Mesothelial cell of epicardium (in vitro differentiated cells): ENCODE data around the gene UFD1. TPM values are rescaled to one million over a fixed set of nuclear protein-coding genes. Genes with fewer than 3 reads are reported as not detected.

Source experiments
- DNase-seq, 2 experiments: peaks; one replicate each; pipeline ENCODE4 v3.0.0; 2021; ENCODE audit warnings: low spot score in 2 of 2; ENCODE audit not compliant: unreplicated experiment in 2 of 2
- H3K27ac Mint-ChIP-seq: 2 replicates; pipeline ENCODE4 v1.8.0; 2021; ENCODE audit warnings: mixed read lengths
- H3K27me3 Mint-ChIP-seq: 2 replicates; pipeline ENCODE4 v1.8.0; 2021; ENCODE audit warnings: low read depth, mixed read lengths
- H3K36me3 Mint-ChIP-seq: 2 replicates; pipeline ENCODE4 v1.8.0; 2021; ENCODE audit warnings: mixed read lengths
- H3K4me1 Mint-ChIP-seq: 2 replicates; pipeline ENCODE4 v1.8.0; 2021; ENCODE audit warnings: mixed read lengths
- H3K4me3 Mint-ChIP-seq: 2 replicates; pipeline ENCODE4 v1.8.0; 2021; ENCODE audit warnings: mild to moderate bottlenecking, moderate library complexity, mixed read lengths
- H3K9me3 Mint-ChIP-seq: 2 replicates; pipeline ENCODE4 v1.8.0; 2021; ENCODE audit warnings: mixed read lengths
- CTCF ChIP-seq: fragments of 200-600 bp; sonication (generic); IDR thresholded peaks from one replicate; pipeline ENCODE4 v1.5.0; 2021; ENCODE audit warnings: antibody characterized with exemption; ENCODE audit not compliant: unreplicated experiment
- total RNA-seq: library from RNA; stranded (reverse); gene quantifications from 3 replicates; pipeline ENCODE4 v1.2.1, GENCODE V29; 2021

UFD1 gene
- total RNA-seq = 38.8 to 45.0 TPM (median 43.2 TPM) in 3 replicates

GRCh38 chr22:19478901-19479354, at the start of gene UFD1:
Gene UFD1, minus strand, starts transcription at chr22:19479193. Its CDS starts 108 bp downstream, at chr22:19479085.
- Mint-ChIP-seq H3K4me1 (peaks cover 28% of the 10 kb centered on the region), H3K27ac (peak within 1 kb of the TSS; percentile 99)

GRCh38 chr22:19527861-19528417, 48.9 kb upstream of the UFD1 start:
- no peak overlapping the region for H3K4me3 Mint-ChIP-seq
- H3K36me3 Mint-ChIP-seq = no peaks in the 10 kb centered on the region

More at GRCh38 chr22:19478901-19479354, at the start of gene UFD1:
- Mint-ChIP-seq H3K9me3 (no peaks in the 10 kb centered on the region), H3K36me3 (peaks cover 2% of the 10 kb centered on the region), H3K27me3 (no peaks in the 10 kb centered on the region), H3K4me3 (peak within 1 kb of the TSS; percentile 97)
- no peak for TF ChIP-seq CTCF
- peak; percentile 69 to 84 for DNase-seq

GRCh38 chr22:19527321-19527721, 48.3 kb upstream of the UFD1 start:
- H3K27ac Mint-ChIP-seq = no peak overlapping the region
- H3K9me3 Mint-ChIP-seq = no peaks in the 10 kb centered on the region
- no peak for DNase-seq
- H3K36me3 Mint-ChIP-seq = no peaks in the 10 kb centered on the region
- TF ChIP-seq CTCF = no peak
- H3K4me3 Mint-ChIP-seq = no peak overlapping the region
- H3K27me3 Mint-ChIP-seq = peaks cover 61% of the 10 kb centered on the region
- H3K4me1 Mint-ChIP-seq = peaks cover 12% of the 10 kb centered on the region

More at GRCh38 chr22:19527861-19528417, 48.9 kb upstream of the UFD1 start:
- Mint-ChIP-seq H3K4me1 (peaks cover 9% of the 10 kb centered on the region), H3K27ac (no peak overlapping the region), H3K9me3 (no peaks in the 10 kb centered on the region), H3K27me3 (peaks cover 59% of the 10 kb centered on the region)
- no peak for DNase-seq
- TF ChIP-seq CTCF = no peak

- H3K4me1 Mint-ChIP-seq = peaks cover 12% of the 10 kb centered on the region
- no peaks in the 10 kb centered on the region for H3K36me3 Mint-ChIP-seq
- no peak overlapping the region for H3K27ac Mint-ChIP-seq
- DNase-seq = no peak
- no peak overlapping the region for H3K4me3 Mint-ChIP-seq
- TF ChIP-seq CTCF = no peak
- peaks cover 67% of the 10 kb centered on the region for H3K27me3 Mint-ChIP-seq
- H3K9me3 Mint-ChIP-seq = no peaks in the 10 kb centered on the region
Measured at GRCh38 chr22:19526702-19527111, 47.7 kb upstream of the UFD1 start.

GRCh38 chr22:19526076-19526701, 47.2 kb upstream of the UFD1 start:
- H3K27me3 Mint-ChIP-seq = peaks cover 68% of the 10 kb centered on the region
- no peak overlapping the region for H3K27ac Mint-ChIP-seq
- H3K4me1 Mint-ChIP-seq = peaks cover 12% of the 10 kb centered on the region
- DNase-seq = no peak
- TF ChIP-seq CTCF = no peak
- no peak overlapping the region for H3K4me3 Mint-ChIP-seq
- no peaks in the 10 kb centered on the region for H3K9me3 Mint-ChIP-seq
- no peaks in the 10 kb centered on the region for H3K36me3 Mint-ChIP-seq
